Upper lobe of right lung (tissue), 1 donor: ENCODE results near the gene INS. TPM values are rescaled to one million over a fixed set of nuclear protein-coding genes. Genes with fewer than 3 reads are reported as not detected.

Experiments used
- ATAC-seq: fragments of 200-7000 bp; cut with Tn5 transposase; one replicate; pipeline ENCODE4 v1.9.1; 2020; ENCODE audit warnings: mild to moderate bottlenecking, moderate library complexity
- DNase-seq: peaks from one replicate; pipeline ENCODE4 v3.0.0-alpha.2; 2020
- H3K27ac ChIP-seq: fragments of 200-600 bp; one replicate; pipeline ENCODE4 v1.8.0; 2022
- H3K27me3 ChIP-seq: fragments of 200-600 bp; one replicate; pipeline ENCODE4 v1.8.0; 2022; ENCODE audit warnings: mild to moderate bottlenecking
- H3K36me3 ChIP-seq: fragments of 200-600 bp; one replicate; pipeline ENCODE4 v1.8.0; 2022
- H3K4me1 ChIP-seq: fragments of 200-600 bp; one replicate; pipeline ENCODE4 v1.8.0; 2022
- H3K4me3 ChIP-seq: fragments of 200-600 bp; one replicate; pipeline ENCODE4 v1.8.0; 2022; ENCODE audit warnings: mild to moderate bottlenecking
- H3K9me3 ChIP-seq: fragments of 200-600 bp; one replicate; pipeline ENCODE4 v1.8.0; 2022
- intact Hi-C: fragments of 100-400 bp; cut with DNase I; formaldehyde crosslinking; loops from one replicate; pipeline ENCODE4 v1.11.0; 2022
- total RNA-seq: library from RNA; stranded (reverse); fragmentation: NEBNext Ultra II Directional; extraction: Animal tissue kit (Norgen Biotek cat#: 25700); gene quantifications from one replicate; pipeline ENCODE4 v1.2.1, GENCODE V29; 2021
- TF ChIP-seq, protein P1 (sequence below): fragments of 200-600 bp; IDR thresholded peaks from one replicate; pipeline ENCODE4 v1.8.0; 2022; ENCODE audit warnings: antibody characterized with exemption
- donor health status: DM: no; HTN: yes; CAD: no; lungs with severe emphysema.

INS gene
- total RNA-seq, 1 donor from 2014 or later: not detected

DNA sequence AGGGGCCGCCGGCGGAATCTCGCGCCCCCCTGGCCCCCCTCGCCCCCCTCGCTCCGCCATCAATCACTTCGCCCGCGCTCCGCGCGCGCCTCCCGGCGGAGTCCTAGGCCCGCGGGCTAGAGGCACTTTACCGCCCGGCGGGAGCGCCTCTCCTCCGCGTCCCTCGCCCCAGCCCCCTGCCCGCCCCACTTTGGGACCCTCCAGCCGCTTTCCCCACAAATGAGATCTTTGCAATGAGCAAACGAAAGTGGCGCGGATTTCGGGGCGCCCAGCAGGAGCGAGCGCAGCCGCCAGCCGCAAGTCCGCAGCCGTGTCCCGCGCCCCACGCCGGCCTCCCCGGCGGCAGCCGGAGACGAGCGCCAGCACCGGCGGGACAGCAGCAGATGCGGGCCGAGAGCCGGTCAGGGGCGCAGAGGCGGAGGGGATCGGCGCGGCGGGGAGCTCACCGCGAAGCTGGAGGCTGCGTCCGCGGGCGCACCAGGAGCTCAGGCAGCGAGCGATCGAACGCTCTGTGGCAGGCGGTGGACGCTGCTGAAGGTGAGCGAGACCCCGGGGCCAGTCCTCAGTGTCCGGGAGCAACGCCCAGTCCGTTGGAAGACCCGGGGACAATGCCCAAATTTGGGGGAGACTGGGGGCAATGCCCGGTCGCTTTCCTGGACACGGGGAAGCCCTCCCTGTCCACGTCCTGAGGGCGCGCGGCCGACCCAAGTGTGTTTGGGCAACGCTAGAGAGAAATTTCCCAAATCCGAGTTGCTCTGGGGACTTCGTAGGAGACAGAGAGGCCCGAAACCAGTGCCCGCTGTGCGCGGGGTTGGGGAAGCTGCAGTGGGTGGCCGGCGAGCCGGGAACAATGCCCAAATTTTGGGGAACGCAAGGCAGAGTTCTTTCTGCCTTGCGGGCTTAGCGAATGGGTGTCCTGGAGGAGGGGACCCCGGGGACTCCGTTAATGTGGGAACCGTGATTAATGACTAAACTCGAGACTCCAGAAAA lies 20.3 kb downstream of the INS start:
- Histone ChIP-seq H3K9me3 (no peaks in the 10 kb centered on the region), H3K36me3 (no peaks in the 10 kb centered on the region), H3K27ac (no peak overlapping the region), H3K4me1 (peaks cover 7% of the 10 kb centered on the region), H3K27me3 (peaks cover 79% of the 10 kb centered on the region), H3K4me3 (no peak overlapping the region)
- TF ChIP-seq, protein P1, sequence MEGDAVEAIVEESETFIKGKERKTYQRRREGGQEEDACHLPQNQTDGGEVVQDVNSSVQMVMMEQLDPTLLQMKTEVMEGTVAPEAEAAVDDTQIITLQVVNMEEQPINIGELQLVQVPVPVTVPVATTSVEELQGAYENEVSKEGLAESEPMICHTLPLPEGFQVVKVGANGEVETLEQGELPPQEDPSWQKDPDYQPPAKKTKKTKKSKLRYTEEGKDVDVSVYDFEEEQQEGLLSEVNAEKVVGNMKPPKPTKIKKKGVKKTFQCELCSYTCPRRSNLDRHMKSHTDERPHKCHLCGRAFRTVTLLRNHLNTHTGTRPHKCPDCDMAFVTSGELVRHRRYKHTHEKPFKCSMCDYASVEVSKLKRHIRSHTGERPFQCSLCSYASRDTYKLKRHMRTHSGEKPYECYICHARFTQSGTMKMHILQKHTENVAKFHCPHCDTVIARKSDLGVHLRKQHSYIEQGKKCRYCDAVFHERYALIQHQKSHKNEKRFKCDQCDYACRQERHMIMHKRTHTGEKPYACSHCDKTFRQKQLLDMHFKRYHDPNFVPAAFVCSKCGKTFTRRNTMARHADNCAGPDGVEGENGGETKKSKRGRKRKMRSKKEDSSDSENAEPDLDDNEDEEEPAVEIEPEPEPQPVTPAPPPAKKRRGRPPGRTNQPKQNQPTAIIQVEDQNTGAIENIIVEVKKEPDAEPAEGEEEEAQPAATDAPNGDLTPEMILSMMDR: no peak
- ATAC-seq (no peak), DNase-seq (no peak)
- intact Hi-C loops: no loop called here

GRCh38 chr11:2139621-2140337 lies 21.2 kb downstream of the INS start:
- Histone ChIP-seq H3K4me3 (no peak overlapping the region), H3K36me3 (no peaks in the 10 kb centered on the region), H3K27me3 (peaks cover 78% of the 10 kb centered on the region), H3K9me3 (no peaks in the 10 kb centered on the region), H3K27ac (no peak overlapping the region), H3K4me1 (peaks cover 7% of the 10 kb centered on the region)
- TF ChIP-seq, protein P1: no peak
- intact Hi-C loops: no loop called here
- ATAC-seq: no peak
- DNase-seq: no peak

- Histone ChIP-seq H3K4me1 (peaks cover 7% of the 10 kb centered on the region), H3K9me3 (no peaks in the 10 kb centered on the region), H3K27me3 (peaks cover 78% of the 10 kb centered on the region), H3K36me3 (no peaks in the 10 kb centered on the region), H3K27ac (no peak within 1 kb of the TSS), H3K4me3 (peak within 1 kb of the TSS; percentile 26)
- no peak for DNase-seq
- TF ChIP-seq, protein P1: no peak
- intact Hi-C loops: no loop called here
- peak; percentile 7 for ATAC-seq
Observed at GRCh38 chr11:2139123-2139521, 21.9 kb downstream of the INS start, which contains the start of gene IGF2. TSS of gene IGF2 (minus strand) at chr11:2139389. CDS start at chr11:2135523, 3,866 bp downstream.

DNA sequence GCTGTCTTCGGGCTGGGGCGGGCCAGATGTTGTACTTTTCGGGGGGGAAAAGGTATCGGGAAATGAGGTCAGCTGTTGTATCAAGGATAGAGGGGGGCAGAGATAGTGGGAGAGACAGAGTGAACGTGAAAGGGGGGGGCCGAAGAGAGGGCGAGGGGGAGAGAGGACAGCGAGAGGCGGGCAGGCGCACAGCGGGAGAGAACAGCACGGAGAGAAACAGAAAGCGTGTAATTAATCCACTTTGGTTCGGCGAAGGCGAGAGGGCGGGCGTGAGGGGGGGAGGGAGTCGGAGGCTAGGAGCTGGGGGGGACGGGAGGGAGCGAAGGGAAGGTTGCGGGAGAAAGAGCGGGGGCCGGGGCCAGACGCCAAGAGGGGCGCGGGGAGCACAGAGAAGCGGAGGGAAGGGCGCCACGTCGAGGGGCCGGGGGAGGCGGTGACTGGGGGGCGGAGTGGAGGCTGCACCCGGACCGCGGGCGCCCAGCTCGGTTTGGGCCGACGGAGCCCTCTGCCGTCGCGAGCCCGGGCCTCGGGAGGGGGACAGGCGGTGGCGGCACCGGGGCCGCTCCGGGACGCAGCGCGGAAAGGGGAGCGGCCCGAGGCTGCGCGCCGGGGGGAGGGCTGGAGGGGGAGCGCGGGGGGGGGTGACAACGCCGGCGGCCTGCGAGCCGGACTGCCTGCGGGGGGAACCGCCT lies 22.4 kb downstream of the INS start:
- Histone ChIP-seq H3K9me3 (no peaks in the 10 kb centered on the region), H3K27ac (no peak overlapping the region), H3K36me3 (no peaks in the 10 kb centered on the region), H3K4me1 (peaks cover 7% of the 10 kb centered on the region), H3K27me3 (peaks cover 78% of the 10 kb centered on the region), H3K4me3 (peak overlapping the region; percentile 26)
- intact Hi-C loops: no loop called here
- no peak for ATAC-seq
- TF ChIP-seq, protein P1: no peak
- no peak for DNase-seq

GRCh38 chr11:2138068-2138430 lies 23.0 kb downstream of the INS start:
- Histone ChIP-seq H3K9me3 (no peaks in the 10 kb centered on the region), H3K27me3 (peaks cover 77% of the 10 kb centered on the region), H3K4me3 (peak overlapping the region; percentile 26), H3K36me3 (no peaks in the 10 kb centered on the region), H3K27ac (no peak overlapping the region), H3K4me1 (peaks cover 7% of the 10 kb centered on the region)
- ATAC-seq: peak; percentile 5
- intact Hi-C loops: no loop called here
- DNase-seq: no peak
- TF ChIP-seq, protein P1: no peak
